ENCODE results near the gene TRIM2.
"Not testable (repeated sequence)": the region's sequence is repeated elsewhere in the genome, so short reads cannot be mapped to it uniquely, and the experiment has no call there.

- not testable (repeated sequence) for TF ChIP-seq CTCF, POLR2A (IDR thresholded peaks at IDR 0.05)
Measured at GRCh38 chr4:153165236-153165635, 39.0 kb upstream of the TRIM2 start.
